ENCODE measurements around the gene MIF4GD.
"Not testable (repeated sequence)": the region's sequence is repeated elsewhere in the genome, so short reads cannot be mapped to it uniquely, and the experiment has no call there.

MIF4GD gene

DNA sequence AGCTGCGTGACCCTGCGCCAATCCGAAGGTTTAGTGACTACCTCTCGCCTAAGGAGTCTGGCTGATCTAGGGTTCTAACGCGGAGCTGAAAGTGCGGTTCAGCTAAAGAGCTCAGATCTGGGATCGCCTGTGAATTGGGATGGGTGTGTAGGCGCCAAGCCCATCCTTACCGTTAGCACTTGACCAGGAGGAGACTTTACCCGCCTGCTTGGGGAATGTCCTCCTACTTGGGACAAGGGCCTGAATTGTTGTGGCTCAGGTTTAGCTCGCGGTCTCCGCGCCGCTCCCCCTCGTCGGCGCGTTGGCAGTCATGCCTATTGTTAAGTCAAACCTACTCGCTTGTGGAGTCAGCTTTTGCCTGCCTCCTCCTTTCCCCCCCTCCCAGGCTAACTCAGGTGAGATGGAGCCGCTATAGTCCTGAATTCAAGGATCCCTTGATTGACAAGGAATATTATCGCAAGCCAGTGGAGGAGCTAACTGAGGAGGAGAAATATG, 8.9 kb downstream of the MIF4GD start:
- in situ Hi-C loops (cut with MboI; ENCODE audit: low sequenced_read_pairs), result no loop called here

DNA sequence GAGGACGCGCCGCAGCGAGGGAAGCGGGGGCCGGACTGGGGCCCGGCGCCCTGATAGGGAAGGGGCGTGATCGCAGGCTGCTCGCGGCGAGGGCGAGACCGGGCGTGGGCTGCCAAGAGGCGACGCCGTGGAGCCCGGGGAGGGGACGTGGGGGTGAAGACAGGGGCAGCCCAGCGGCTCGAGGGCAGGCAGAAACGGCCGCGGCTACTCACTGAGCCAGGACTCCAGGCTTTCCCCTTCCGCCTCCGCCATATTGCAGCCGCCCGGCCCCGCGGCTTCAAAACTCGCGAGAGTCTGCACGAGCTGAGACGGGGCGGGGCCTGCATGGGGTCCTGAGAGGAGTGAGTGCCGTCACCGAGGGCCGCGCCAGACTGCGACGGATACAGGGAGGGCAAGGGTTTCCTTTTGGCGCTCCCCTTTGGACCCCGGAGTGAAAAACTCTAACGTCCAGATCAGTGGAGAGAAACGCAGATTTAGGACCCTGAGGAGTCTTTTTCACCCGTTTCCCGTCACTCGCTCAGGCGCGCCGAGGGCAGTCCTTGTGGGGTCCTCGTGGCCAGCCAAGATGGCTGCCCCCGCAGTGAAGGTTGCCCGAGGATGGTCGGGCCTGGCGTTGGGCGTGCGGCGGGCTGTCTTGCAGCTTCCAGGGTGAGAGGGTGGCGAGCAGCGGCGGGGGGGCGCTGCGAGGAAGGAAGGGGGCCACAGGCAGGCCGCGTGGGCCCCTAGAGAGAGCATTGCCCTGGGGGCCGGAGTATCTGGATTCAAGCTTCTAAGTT, 9.5 kb downstream of the MIF4GD start, which contains the start of the genes GGA3 and MRPS7:
GGA3 (minus strand) TSS at position 271 of the 776 bp plus-strand sequence; CDS start at position 252, 19 bp downstream.
MRPS7 (plus strand) TSS at position 544 of the 776 bp plus-strand sequence; CDS start at position 566, 22 bp downstream.
- in situ Hi-C loops (cut with MboI; ENCODE audit: low sequenced_read_pairs), result no loop called here

DNA sequence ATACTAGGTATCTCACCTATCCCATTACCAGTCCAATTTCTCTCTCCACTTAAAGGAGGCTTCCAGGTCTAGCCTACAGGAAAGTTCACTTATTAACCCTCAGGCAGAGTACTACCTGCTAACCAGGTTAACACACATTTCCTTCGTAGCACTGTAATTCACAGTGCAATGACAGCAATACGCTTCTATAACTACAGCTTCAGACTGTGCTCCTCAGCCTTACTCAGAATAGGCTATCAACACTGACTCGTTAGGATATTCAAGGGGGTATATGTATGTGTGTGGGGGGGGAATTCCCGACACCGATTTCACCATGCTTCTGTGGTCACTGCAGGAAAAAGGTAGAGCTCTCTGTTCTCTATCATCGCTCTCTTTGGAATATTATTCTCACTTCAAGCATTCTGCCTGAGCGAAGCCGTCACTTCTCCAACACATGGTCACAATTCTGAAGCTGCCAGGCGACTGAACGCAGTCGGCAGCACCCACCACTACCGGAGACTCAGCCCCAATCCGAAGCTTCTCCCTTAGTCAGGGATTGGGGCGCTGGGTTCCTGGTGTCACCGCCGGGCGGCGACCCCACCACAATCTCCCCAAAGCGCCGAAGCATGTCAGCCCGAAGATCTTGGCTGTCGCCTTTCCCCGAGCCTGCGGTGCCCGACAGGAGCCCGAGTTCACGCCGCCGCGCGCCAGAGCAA, 10.2 kb downstream of the MIF4GD start:
- in situ Hi-C loops (cut with MboI; ENCODE audit: low sequenced_read_pairs), result no loop called here

DNA sequence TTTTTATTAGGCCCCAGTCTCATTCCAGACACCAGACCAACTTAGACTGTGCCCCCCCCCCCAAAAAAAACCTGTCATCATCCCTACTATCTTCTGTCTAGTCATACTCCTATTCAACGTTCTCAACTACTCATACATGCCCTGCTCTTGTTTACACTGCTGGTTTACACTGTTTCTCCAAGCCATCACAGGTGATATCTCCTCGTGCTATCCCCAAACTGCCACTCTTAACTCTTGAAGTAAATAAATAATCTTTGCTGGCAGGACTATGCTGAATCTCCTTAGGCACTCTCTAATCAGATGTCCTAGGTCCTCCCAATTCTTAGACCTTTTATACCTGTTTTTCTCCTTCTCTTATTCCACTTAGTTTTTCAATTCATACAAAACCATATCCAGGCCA, 13.8 kb downstream of the MIF4GD start:
- in situ Hi-C loops (cut with MboI; ENCODE audit: low sequenced_read_pairs), result not testable (repeated sequence)

DNA sequence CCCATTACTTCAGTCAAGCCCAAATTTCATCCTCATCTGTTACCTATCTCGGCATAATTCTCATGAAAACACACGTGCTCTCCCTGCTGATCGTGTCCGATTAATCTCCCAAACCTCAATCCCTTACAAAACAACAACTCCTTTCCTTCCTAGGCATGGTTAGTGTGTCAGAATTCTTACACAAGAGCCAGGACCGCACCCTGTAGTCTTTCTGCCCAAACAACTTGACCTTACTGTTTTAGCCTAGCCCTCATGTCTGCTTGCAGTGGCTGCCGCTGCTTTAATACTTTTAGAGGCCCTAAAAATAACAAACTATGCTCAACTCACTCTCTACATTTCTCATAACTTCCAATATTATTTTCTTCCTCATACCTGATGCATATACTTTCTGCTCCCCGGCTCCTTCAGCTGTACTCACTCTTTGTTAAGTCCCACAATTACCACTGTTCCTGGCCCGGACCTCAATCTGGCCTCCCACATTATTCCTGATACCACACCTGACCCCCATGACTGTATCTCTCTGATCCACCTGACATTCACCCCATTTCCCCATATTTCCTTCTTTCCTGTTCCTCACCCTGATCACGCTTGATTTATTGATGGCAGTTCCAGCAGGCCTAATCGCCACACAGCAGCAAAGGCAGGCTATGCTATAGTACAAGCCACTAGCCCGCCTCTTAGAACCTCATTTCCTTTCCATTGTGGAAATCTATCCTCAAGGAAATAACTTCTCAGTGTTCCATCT, 14.9 kb downstream of the MIF4GD start:
- in situ Hi-C loops (cut with MboI; ENCODE audit: low sequenced_read_pairs), result not testable (repeated sequence)

DNA sequence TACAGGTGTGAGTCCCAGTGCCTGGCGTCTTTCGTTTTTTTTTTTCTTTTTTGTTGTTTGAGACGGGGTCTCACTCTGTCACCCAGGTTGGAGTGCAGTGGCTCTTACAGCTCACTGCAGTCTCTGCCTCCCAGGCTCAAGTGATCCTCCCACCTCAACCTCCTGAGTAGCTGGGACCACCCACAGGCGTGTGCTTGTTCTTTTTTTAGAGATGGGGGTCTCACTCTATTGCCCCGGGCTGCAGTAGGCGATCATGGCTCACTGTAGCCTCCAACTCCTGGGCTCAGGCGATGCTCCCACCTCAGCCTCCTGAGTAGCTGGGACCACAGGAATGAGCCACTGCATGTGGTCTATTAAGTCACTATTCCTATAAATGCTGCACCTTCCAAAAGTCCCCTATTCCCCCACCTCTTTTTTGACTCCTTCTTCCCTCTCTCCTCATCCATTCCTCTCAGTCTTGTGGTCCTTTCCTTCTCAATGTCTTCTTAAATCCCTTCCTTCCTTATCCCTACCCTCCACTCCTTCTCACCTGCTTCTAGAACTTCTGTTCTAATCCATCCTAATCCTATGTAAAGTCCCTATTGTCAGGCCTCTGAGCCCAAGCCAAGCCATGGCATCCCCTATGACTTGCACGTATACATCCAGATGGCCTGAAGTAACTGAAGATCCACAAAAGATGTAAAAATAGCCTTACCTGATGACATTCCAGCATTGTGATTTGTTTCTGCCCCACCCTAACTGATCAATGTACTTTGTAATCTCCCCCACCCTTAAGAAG, 18.8 kb downstream of the MIF4GD start:
- in situ Hi-C loops (cut with MboI; ENCODE audit: low sequenced_read_pairs), result no loop called here

DNA sequence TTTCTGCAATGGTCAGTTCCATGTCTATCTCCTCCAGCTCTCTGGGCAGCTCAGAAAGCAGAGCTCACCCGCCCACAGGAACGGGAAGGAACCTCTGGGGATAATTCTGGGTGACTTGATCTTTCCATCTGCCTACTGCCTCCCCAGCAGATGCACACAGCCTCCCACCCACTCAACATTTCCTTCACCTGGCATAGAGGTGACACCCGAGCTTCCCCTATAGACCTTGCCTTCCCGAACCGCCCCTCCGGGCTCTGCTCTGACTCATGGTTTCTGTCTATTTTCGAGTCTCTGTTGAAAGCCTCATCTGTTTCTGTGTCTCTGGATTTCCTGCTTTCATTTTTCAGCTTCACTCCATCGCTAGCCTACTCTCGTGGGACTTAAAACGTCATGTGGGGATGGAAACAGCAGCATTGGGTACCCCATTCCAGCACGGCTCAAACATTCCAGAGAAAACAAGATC, 21.0 kb downstream of the MIF4GD start:
- in situ Hi-C loops (cut with MboI; ENCODE audit: low sequenced_read_pairs), result no loop called here

DNA sequence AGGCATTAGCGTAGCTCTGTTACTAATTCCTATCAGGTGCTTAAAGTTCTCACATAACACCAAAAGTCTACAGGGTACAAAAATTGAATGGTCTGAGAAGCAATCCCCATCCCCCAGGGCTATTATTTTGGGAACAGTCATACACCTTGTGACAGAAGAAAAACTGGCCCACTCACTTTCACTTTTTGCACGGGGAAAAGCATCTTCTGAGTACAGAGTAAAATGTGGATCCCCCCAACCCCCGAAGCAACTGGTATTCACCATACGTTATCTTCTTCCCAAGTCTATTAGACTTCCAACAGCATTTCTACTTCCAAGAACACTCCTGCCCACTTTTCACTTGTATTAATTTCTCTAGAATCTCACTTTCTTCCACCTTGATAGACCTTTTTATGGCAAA, 21.5 kb downstream of the MIF4GD start:
- in situ Hi-C loops (cut with MboI; ENCODE audit: low sequenced_read_pairs), result no loop called here

DNA sequence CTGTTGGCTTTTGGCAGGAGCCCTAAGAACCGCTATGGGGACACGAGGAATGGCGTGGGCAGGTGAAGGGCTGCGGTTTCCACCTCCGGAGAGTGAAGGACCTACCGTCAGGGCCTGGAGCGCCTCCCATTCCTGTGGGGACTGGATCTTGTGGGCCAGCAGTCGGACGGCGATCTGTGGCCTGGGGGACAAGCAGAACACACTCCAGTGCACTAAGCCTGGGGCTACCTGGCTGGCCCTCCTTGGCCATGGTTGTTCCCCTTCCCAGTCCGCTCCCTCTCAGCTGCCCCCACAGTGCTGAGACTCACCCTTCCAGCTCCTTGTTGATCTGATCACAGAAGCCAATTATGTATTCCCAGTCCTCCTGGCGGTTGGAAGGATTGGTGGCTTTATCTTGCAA, 24.6 kb downstream of the MIF4GD start:
- in situ Hi-C loops (cut with MboI; ENCODE audit: low sequenced_read_pairs), result no loop called here

DNA sequence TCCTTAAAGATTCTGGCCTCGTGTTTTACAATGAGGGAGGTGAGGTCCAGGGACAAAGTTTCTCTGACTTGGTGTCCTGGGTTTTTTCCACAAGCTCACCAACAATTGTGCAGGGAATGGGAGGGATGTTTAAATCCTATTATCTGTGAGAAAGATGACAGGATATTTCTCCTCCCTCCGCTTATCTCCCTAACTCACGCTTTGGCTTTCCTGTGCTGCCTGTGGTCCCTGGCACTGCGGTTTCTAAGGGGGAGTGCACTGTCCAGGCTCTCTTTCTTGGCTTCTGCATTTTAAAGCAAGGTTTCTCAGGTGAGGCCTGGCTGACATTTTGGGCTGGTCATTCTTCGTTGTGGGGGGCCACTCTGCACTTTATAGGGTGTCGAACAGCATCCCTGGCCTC, 26.0 kb downstream of the MIF4GD start:
- in situ Hi-C loops (cut with MboI; ENCODE audit: low sequenced_read_pairs), result no loop called here

DNA sequence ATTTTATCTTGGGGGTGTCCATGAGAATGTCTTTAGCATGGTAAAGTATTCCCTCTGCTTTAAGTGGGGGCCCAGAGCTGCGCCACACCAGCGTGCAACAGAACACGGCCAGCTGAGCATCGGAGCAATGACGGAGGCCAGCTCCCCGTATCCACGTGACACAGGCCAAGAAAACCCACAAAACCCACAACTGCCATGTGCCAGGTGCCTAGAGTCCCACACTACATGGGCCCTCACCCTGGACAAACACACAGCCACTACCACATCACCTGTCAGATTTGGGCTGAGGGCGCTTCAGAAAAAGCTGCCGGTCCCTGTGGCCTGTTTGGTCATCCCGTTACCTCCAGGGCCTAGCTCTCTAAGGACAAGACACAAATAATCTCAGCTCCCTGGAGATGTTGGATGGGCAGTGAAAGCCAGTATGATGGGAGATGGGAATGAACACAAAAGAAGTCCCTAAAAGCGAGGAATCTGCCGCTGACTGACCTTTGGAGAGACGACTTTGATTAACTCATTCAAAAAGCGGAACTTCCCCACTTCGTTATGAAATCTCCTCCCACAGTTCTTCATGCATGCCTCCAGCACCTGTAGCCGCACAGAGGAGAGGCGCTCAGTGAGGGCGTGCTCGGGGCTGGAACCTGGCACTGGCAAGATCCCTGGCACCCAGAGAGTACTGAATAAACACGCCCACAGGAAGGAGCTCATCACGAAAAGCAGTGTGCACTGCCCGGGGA, 26.7 kb downstream of the MIF4GD start:
- in situ Hi-C loops (cut with MboI; ENCODE audit: low sequenced_read_pairs), result no loop called here

DNA sequence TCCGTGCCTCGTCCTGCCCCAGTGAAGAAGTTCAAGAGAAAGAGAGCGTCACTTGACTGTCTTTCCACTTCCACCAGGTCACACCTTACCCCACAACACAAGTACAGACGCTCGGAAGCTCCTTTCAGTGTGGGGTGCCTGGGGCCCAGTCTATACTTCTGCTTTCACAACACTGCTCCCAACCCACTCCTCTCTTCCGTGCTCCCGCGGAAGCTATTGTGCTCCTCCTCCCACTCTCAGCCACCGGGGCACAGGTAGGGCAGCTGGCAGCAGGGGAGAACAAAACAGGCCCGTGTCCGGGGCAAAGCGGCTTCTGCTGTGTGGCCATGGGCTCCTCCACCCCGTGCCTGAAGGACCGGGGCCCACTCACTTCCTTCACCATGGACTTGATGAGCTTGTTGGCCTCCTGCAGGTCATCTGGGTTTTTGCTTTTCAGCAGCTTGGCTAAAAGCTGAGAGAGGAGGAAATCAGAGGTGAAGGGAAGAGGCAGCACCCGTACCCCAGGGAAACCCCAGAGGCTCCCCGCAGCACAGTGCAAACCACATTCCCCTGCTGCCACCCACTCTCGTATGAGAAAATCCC, 28.5 kb downstream of the MIF4GD start:
- in situ Hi-C loops (cut with MboI; ENCODE audit: low sequenced_read_pairs), result no loop called here

DNA sequence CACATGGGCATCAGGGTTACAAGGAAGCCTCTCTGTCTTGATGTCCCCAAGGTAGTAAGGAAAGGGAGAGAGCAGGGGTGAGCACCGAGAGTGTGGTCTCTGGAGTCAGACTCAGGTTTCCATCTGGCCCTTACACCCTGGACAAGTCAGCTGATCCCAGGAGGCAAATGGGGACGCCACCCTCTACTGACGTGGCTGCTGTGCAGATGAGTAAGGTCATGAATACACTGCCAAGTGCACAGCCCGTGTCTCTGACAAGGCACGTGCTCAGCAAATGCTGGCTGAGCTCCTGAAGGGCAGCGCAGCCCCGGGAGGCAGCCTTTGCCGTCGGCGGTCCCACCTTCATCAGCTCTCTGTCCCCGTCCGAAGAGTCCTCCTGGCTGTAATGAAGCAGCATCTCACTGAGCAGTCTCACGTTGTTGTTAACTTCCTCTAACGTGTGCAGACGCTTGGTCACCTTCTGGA, 29.0 kb downstream of the MIF4GD start:
- in situ Hi-C loops (cut with MboI; ENCODE audit: low sequenced_read_pairs), result no loop called here

DNA sequence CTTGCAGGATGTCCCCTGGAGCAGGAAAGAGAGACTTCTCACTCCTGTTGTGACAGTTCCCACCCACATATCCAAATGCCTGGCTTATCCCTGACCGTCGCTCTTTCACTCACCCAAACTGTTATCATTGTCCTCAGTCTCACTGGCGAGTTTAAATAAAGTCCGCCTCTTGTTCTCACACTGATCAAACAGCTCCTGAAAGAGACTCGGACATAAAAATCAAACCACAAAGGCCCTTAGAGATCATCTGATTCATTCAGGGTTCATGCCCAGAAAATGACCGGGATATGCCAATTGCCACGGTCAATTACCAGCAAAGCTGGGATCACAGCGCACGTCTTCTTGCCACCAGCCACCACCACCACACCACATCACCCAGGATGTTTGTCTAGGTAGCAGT, 29.5 kb downstream of the MIF4GD start:
- in situ Hi-C loops (cut with MboI; ENCODE audit: low sequenced_read_pairs), result no loop called here

DNA sequence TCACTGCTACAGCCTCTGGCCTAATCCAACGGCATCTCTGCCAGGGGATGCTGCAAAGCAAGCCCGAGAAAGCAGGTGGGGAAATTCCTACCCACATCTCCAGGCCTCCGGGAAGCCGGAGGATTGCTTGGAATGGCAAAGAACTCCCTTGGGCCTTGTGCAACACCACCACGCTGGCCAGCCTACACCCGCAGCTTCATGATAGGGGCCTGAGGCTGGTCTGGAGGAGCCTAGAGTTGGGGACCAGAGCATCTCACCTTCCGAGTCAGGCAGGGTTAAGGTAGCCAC, 29.9 kb downstream of the MIF4GD start:
- in situ Hi-C loops (cut with MboI; ENCODE audit: low sequenced_read_pairs), result no loop called here

DNA sequence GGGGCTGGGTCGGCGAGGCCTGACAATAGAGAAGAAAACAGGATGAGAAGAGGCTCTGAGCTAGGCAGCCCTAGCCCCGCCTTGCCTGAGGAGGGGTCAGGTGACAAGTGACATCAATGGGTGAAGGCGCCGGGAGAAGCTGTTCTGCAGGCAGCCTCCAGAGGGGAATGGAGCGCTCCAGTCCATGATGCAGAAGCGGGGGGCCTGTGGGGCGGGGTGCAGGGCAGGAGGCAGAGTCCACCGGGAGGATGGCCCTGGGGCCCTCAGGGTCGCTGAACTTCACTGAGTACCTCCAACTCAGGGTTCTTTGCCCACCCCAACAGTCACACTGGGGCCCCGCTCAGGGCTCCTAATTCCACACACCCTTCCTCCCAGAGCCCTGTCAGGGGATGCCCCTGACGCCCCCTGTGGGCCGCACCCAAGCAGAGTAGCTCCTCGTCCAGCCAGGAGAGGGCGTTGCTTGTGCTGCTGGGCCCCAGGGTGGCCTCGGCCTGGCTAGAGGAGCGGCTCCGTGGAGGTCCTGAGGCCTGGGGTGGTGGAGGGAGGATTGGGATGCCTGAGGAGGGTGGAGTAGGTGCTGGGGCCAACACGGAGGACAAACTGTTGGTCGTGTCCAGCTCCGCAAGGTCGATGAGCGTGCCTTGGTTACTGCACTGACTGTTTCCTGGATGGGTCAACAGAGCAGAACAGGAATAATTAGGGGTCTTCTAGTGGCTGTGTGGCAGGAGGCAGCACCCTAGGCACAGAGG, 30.5 kb downstream of the MIF4GD start:
- in situ Hi-C loops (cut with MboI; ENCODE audit: low sequenced_read_pairs), result no loop called here

DNA sequence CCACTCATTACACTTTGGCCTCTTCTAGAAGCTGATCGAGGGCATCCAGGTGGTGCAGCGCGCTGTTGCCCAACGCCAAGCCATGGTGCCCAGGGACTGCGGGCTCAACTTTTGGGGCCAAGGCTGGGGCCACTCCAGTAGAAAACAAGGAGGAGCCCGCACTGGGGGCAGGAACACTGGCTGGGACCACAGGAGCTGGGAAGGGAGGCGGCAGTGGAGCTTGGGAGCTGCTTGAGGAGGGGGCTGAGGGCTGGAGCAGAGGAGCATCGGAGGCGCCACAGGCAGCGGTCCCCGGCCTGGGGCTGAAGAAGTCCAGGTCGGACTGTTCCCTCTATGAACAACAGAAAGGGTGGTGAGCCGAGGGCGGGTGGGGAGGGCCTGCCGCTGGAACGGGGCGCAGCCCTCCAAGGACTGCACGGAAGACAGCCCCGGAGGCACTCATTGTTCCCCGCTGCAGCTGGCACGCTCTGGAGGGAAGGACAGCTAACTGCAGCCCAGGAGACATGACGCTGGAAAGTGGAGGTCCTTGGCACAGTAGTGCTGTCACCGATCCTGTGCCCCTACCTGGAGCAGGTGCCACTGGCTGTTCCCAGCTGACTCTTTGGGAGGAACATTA, 31.1 kb downstream of the MIF4GD start:
- in situ Hi-C loops (cut with MboI; ENCODE audit: low sequenced_read_pairs), result no loop called here

DNA sequence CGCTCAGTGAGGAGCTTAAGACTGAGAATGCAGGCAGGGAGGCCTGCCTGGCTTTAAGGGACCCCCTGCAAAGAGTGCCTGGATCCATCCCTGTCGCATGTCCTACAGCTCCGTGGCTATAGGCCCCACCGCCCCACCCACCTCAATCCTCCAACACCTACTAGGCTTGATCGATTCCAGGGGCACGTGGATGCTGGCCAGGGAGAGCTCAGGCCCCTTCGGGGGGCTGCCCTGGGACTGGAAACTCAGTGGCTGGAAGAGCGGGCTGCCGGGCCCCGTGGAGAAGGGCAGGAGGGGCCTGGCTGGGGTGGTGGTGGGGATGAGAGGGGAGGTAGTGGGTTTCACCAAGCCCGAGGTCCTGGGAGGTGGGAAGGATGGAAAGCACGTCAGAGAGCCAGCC, 31.8 kb downstream of the MIF4GD start:
- in situ Hi-C loops (cut with MboI; ENCODE audit: low sequenced_read_pairs), result no loop called here

All from HL-60/S4 treated with phorbol 12-myristate 13-acetate at 8.2 ng/mL for 4 days and 3 days (cell line).